ENCODE results near the gene RGS3.

RGS3 gene

GRCh38 chr9:113612216-113612747 is 148.8 kb downstream of the RGS3 start:
- H3K9me3 Mint-ChIP-seq = no peaks in the 10 kb centered on the region
- H3K27ac Mint-ChIP-seq = no peak overlapping the region
- no peaks in the 10 kb centered on the region for H3K4me1 Mint-ChIP-seq
- CTCF ChIA-PET = interaction anchor here (1.4 kb wide), 1 partner anchor 43 kb away, joined by 4 read pairs; no protein-coding TSS in a partner anchor
- DNase-seq = no peak
- no peaks in the 10 kb centered on the region for H3K36me3 Mint-ChIP-seq
- no peak overlapping the region for H3K4me3 Mint-ChIP-seq
- H3K27me3 Mint-ChIP-seq = peaks cover 4% of the 10 kb centered on the region

- no peaks in the 10 kb centered on the region for H3K36me3 Mint-ChIP-seq
- no peak for DNase-seq
- CTCF ChIA-PET = interaction anchor here (0.6 kb wide), 1 partner anchor 10 kb away, joined by 3 read pairs; no protein-coding TSS in a partner anchor
- H3K9me3 Mint-ChIP-seq = no peaks in the 10 kb centered on the region
- no peak overlapping the region for H3K4me3 Mint-ChIP-seq
- H3K27me3 Mint-ChIP-seq = peaks cover 4% of the 10 kb centered on the region
- H3K4me1 Mint-ChIP-seq = no peaks in the 10 kb centered on the region
- no peak overlapping the region for H3K27ac Mint-ChIP-seq
Observed at GRCh38 chr9:113612828-113613227, 149.3 kb downstream of the RGS3 start.

GRCh38 chr9:113613815-113614413 is 150.4 kb downstream of the RGS3 start:
- no peak overlapping the region for H3K4me3 Mint-ChIP-seq
- DNase-seq = no peak
- H3K27me3 Mint-ChIP-seq = peaks cover 4% of the 10 kb centered on the region
- H3K4me1 Mint-ChIP-seq = no peaks in the 10 kb centered on the region
- no peak overlapping the region for H3K27ac Mint-ChIP-seq
- H3K9me3 Mint-ChIP-seq = no peaks in the 10 kb centered on the region
- CTCF ChIA-PET = interaction anchor here (1.2 kb wide), 1 partner anchor 13 kb away, joined by 3 read pairs; no protein-coding TSS in a partner anchor
- H3K36me3 Mint-ChIP-seq = no peaks in the 10 kb centered on the region

GRCh38 chr9:113614843-113615648 is 151.5 kb downstream of the RGS3 start:
- no peaks in the 10 kb centered on the region for H3K27me3 Mint-ChIP-seq
- no peaks in the 10 kb centered on the region for H3K36me3 Mint-ChIP-seq
- no peaks in the 10 kb centered on the region for H3K9me3 Mint-ChIP-seq
- H3K4me1 Mint-ChIP-seq = no peaks in the 10 kb centered on the region
- DNase-seq = no peak
- H3K27ac Mint-ChIP-seq = no peak overlapping the region
- no peak overlapping the region for H3K4me3 Mint-ChIP-seq
- CTCF ChIA-PET = interaction anchor here (1.2 kb wide), 2 partner anchors 12 to 27 kb away, joined by 3 read pairs; no protein-coding TSS in a partner anchor

GRCh38 chr9:113616116-113616515 is 152.6 kb downstream of the RGS3 start:
- Mint-ChIP-seq H3K27me3 (peaks cover 7% of the 10 kb centered on the region), H3K27ac (no peak overlapping the region), H3K4me1 (no peaks in the 10 kb centered on the region), H3K4me3 (no peak overlapping the region), H3K36me3 (no peaks in the 10 kb centered on the region), H3K9me3 (no peaks in the 10 kb centered on the region)
- CTCF ChIA-PET = interaction anchor here (1.2 to 1.3 kb wide), 2 partner anchors 28 to 40 kb away, joined by 3 read pairs; no protein-coding TSS in a partner anchor
- no peak for DNase-seq

GRCh38 chr9:113616621-113617496 is 153.3 kb downstream of the RGS3 start:
- H3K9me3 Mint-ChIP-seq = no peaks in the 10 kb centered on the region
- no peaks in the 10 kb centered on the region for H3K4me1 Mint-ChIP-seq
- H3K36me3 Mint-ChIP-seq = no peaks in the 10 kb centered on the region
- no peak for DNase-seq
- no peak overlapping the region for H3K4me3 Mint-ChIP-seq
- peaks cover 10% of the 10 kb centered on the region for H3K27me3 Mint-ChIP-seq
- CTCF ChIA-PET = interaction anchor here (1.3 kb wide), 1 partner anchor 40 kb away, joined by 3 read pairs; no protein-coding TSS in a partner anchor
- H3K27ac Mint-ChIP-seq = no peak overlapping the region

- CTCF ChIA-PET = interaction anchor here (1.3 kb wide), 1 partner anchor 39 kb away, joined by 3 read pairs; no protein-coding TSS in a partner anchor
- DNase-seq = no peak
- H3K27ac Mint-ChIP-seq = no peak overlapping the region
- peaks cover 1% of the 10 kb centered on the region for H3K4me1 Mint-ChIP-seq
- H3K27me3 Mint-ChIP-seq = peaks cover 10% of the 10 kb centered on the region
- H3K4me3 Mint-ChIP-seq = no peak overlapping the region
- no peaks in the 10 kb centered on the region for H3K9me3 Mint-ChIP-seq
- H3K36me3 Mint-ChIP-seq = no peaks in the 10 kb centered on the region
Observed at GRCh38 chr9:113617550-113617949, 154.0 kb downstream of the RGS3 start.

- H3K36me3 Mint-ChIP-seq = no peaks in the 10 kb centered on the region
- peaks cover 3% of the 10 kb centered on the region for H3K4me1 Mint-ChIP-seq
- no peak for DNase-seq
- H3K4me3 Mint-ChIP-seq = no peak overlapping the region
- no peaks in the 10 kb centered on the region for H3K9me3 Mint-ChIP-seq
- H3K27ac Mint-ChIP-seq = no peak overlapping the region
- peaks cover 15% of the 10 kb centered on the region for H3K27me3 Mint-ChIP-seq
- CTCF ChIA-PET = interaction anchor here (1.0 to 1.7 kb wide), 2 partner anchors 31 to 39 kb away, joined by 3 to 5 read pairs; no protein-coding TSS in a partner anchor
Observed at GRCh38 chr9:113618836-113619490, 155.4 kb downstream of the RGS3 start.

GRCh38 chr9:113619491-113620376 is 156.2 kb downstream of the RGS3 start:
- Mint-ChIP-seq H3K36me3 (no peaks in the 10 kb centered on the region), H3K9me3 (no peaks in the 10 kb centered on the region), H3K27me3 (peaks cover 15% of the 10 kb centered on the region), H3K4me1 (peaks cover 3% of the 10 kb centered on the region), H3K27ac (no peak overlapping the region), H3K4me3 (no peak overlapping the region)
- no peak for DNase-seq
- CTCF ChIA-PET = interaction anchor here (1.0 to 1.7 kb wide), 2 partner anchors 30 to 38 kb away, joined by 3 to 5 read pairs; no protein-coding TSS in a partner anchor

- no peaks in the 10 kb centered on the region for H3K36me3 Mint-ChIP-seq
- no peaks in the 10 kb centered on the region for H3K9me3 Mint-ChIP-seq
- peaks cover 15% of the 10 kb centered on the region for H3K27me3 Mint-ChIP-seq
- CTCF ChIA-PET = interaction anchor here (1.0 to 2.8 kb wide), 2 partner anchors 29 to 35 kb away, joined by 3 to 15 read pairs; no protein-coding TSS in a partner anchor
- H3K4me3 Mint-ChIP-seq = no peak overlapping the region
- H3K27ac Mint-ChIP-seq = no peak overlapping the region
- DNase-seq = no peak
- peaks cover 3% of the 10 kb centered on the region for H3K4me1 Mint-ChIP-seq
Observed at GRCh38 chr9:113620377-113621161, 157.0 kb downstream of the RGS3 start.

GRCh38 chr9:113621309-113621791 is 157.8 kb downstream of the RGS3 start:
- H3K27me3 Mint-ChIP-seq = peaks cover 15% of the 10 kb centered on the region
- no peaks in the 10 kb centered on the region for H3K9me3 Mint-ChIP-seq
- CTCF ChIA-PET = interaction anchor here (2.3 to 2.8 kb wide), 2 partner anchors 29 to 34 kb away, joined by 8 to 15 read pairs; no protein-coding TSS in a partner anchor
- no peak for DNase-seq
- no peaks in the 10 kb centered on the region for H3K36me3 Mint-ChIP-seq
- H3K4me1 Mint-ChIP-seq = peaks cover 3% of the 10 kb centered on the region
- H3K4me3 Mint-ChIP-seq = no peak overlapping the region
- no peak overlapping the region for H3K27ac Mint-ChIP-seq

GRCh38 chr9:113621980-113622379 is 158.5 kb downstream of the RGS3 start:
- Mint-ChIP-seq H3K9me3 (no peaks in the 10 kb centered on the region), H3K36me3 (no peaks in the 10 kb centered on the region), H3K27ac (no peak overlapping the region), H3K4me1 (peaks cover 3% of the 10 kb centered on the region), H3K4me3 (no peak overlapping the region), H3K27me3 (peaks cover 17% of the 10 kb centered on the region)
- CTCF ChIA-PET = interaction anchor here (0.7 to 2.8 kb wide), 5 partner anchors 30 to 1054 kb away, joined by 3 to 15 read pairs (median 5); no protein-coding TSS in a partner anchor
- no peak for DNase-seq

Data from activated naive CD4-positive, alpha-beta T cell treated with anti-CD3 and anti-CD28 coated beads, Interleukin-2, amount 10 ng/mL, durations not matched to agents 7 days and 5 days (primary cell).